Activated naive CD4-positive, alpha-beta T cell treated with anti-CD3 and anti-CD28 coated beads, Interleukin-2, amount 50 U/mL, for 72 hours (primary cell): ENCODE data around the gene RNF152. TPM values are rescaled to one million over a fixed set of nuclear protein-coding genes. Genes with fewer than 3 reads are reported as not detected.
"Not testable (repeated sequence)": the region's sequence is repeated elsewhere in the genome, so short reads cannot be mapped to it uniquely, and the experiment has no call there.

Source experiments
- ATAC-seq, 2 donors: fragments of 150-1000 bp; cut with Tn5 transposase; 2 replicates each; pipeline ENCODE4 v1.10.0; 2021; ENCODE audit warnings: mild to moderate bottlenecking in 2 of 2, moderate library complexity in 2 of 2
- DNase-seq, 2 donors: peaks; one replicate each; pipeline ENCODE4 v3.0.0; 2021 to 2022; ENCODE audit warnings: low spot score in 2 of 2
- H3K27ac Mint-ChIP-seq, 2 donors: one replicate each; pipeline ENCODE4 v1.8.0; 2022; ENCODE audit warnings: mild to moderate bottlenecking in 2 of 2, mixed read lengths in 2 of 2
- H3K36me3 Mint-ChIP-seq, 2 donors: one replicate each; pipeline ENCODE4 v1.8.0; 2022; ENCODE audit warnings: mixed read lengths in 2 of 2
- H3K9me3 Mint-ChIP-seq, 2 donors: one replicate each; pipeline ENCODE4 v1.8.0; 2022; ENCODE audit warnings: mixed read lengths in 2 of 2
- total RNA-seq, 2 donors: library from RNA; stranded (reverse); gene quantifications; one replicate each; pipeline ENCODE4 v1.2.3, GENCODE V29; 2022

Gene RNF152
- total RNA-seq, 2 donors from 2014 or later = 0.10 to 0.59 TPM

- H3K9me3 Mint-ChIP-seq = no peaks in the 10 kb centered on the region
- no peak for DNase-seq
- ATAC-seq = no peak
- H3K27ac Mint-ChIP-seq = no peak overlapping the region
- H3K36me3 Mint-ChIP-seq = no peaks in the 10 kb centered on the region
These were observed 76.8 kb downstream of the RNF152 start for GRCh38 chr18:61815885-61816470.

- ATAC-seq = no peak
- no peaks in the 10 kb centered on the region for H3K9me3 Mint-ChIP-seq
- no peak for DNase-seq
- H3K27ac Mint-ChIP-seq = no peak overlapping the region
- no peaks in the 10 kb centered on the region for H3K36me3 Mint-ChIP-seq
These were observed 84.5 kb downstream of the RNF152 start for GRCh38 chr18:61808286-61808685.

- Mint-ChIP-seq H3K9me3 (no peaks in the 10 kb centered on the region), H3K36me3 (no peaks in the 10 kb centered on the region), H3K27ac (no peak overlapping the region)
- ATAC-seq (no peak), DNase-seq (no peak)
These were observed 89.4 kb downstream of the RNF152 start for GRCh38 chr18:61803393-61803792.

GRCh38 chr18:61797696-61798590, 94.9 kb downstream of the RNF152 start:
- DNase-seq (no peak), ATAC-seq (no peak)
- Mint-ChIP-seq H3K9me3 (no peaks in the 10 kb centered on the region), H3K36me3 (no peaks in the 10 kb centered on the region), H3K27ac (no peak overlapping the region)

GRCh38 chr18:61791031-61791430, 101.8 kb downstream of the RNF152 start:
- ATAC-seq (no peak), DNase-seq (no peak)
- H3K9me3 Mint-ChIP-seq = peaks cover 7 to 16% of the 10 kb centered on the region in 2 donors
- peaks cover 0 to 6% of the 10 kb centered on the region in 2 donors for H3K36me3 Mint-ChIP-seq
- no peak overlapping the region for H3K27ac Mint-ChIP-seq

GRCh38 chr18:61787011-61787670, 105.7 kb downstream of the RNF152 start:
- not testable (repeated sequence) for DNase-seq, ATAC-seq, H3K36me3 Mint-ChIP-seq, H3K27ac Mint-ChIP-seq
- peaks cover 7 to 16% of the 10 kb centered on the region in 2 donors for H3K9me3 Mint-ChIP-seq

GRCh38 chr18:61785588-61785987, 107.2 kb downstream of the RNF152 start:
- DNase-seq (no peak), ATAC-seq (no peak)
- Mint-ChIP-seq H3K27ac (no peak overlapping the region), H3K36me3 (peaks cover 0 to 6% of the 10 kb centered on the region in 2 donors), H3K9me3 (peaks cover 7 to 16% of the 10 kb centered on the region in 2 donors)

- Mint-ChIP-seq H3K9me3 (peaks cover 7 to 16% of the 10 kb centered on the region in 2 donors), H3K27ac (no peak overlapping the region), H3K36me3 (peaks cover 0 to 6% of the 10 kb centered on the region in 2 donors)
- DNase-seq (no peak), ATAC-seq (no peak)
These were observed 108.0 kb downstream of the RNF152 start for GRCh38 chr18:61784834-61785233.

- Mint-ChIP-seq H3K9me3 (peaks cover 6 to 12% of the 10 kb centered on the region in 2 donors), H3K36me3 (peaks cover 5 to 6% of the 10 kb centered on the region in 2 donors), H3K27ac (no peak overlapping the region)
- DNase-seq (no peak), ATAC-seq (no peak)
These were observed 110.3 kb downstream of the RNF152 start for GRCh38 chr18:61782545-61782944.

- Mint-ChIP-seq H3K36me3 (peaks cover 9 to 12% of the 10 kb centered on the region in 2 donors), H3K9me3 (peaks cover 9 to 16% of the 10 kb centered on the region in 2 donors)
- not testable (repeated sequence) for H3K27ac Mint-ChIP-seq, DNase-seq, ATAC-seq
These were observed 116.6 kb downstream of the RNF152 start for GRCh38 chr18:61776201-61776600.

GRCh38 chr18:61774846-61775245, 118.0 kb downstream of the RNF152 start:
- DNase-seq (no peak), ATAC-seq (no peak)
- Mint-ChIP-seq H3K36me3 (peaks cover 9 to 12% of the 10 kb centered on the region in 2 donors), H3K27ac (no peak overlapping the region), H3K9me3 (peaks cover 12 to 16% of the 10 kb centered on the region in 2 donors)

GRCh38 chr18:61772293-61772848, 120.4 kb downstream of the RNF152 start:
- H3K36me3 Mint-ChIP-seq = peaks cover 11 to 15% of the 10 kb centered on the region in 2 donors
- DNase-seq (no peak), ATAC-seq (no peak)
- H3K9me3 Mint-ChIP-seq = peaks cover 8 to 12% of the 10 kb centered on the region in 2 donors
- H3K27ac Mint-ChIP-seq = no peak overlapping the region

GRCh38 chr18:61771861-61772260, 120.9 kb downstream of the RNF152 start:
- ATAC-seq = no peak
- Mint-ChIP-seq H3K9me3 (peaks cover 8 to 12% of the 10 kb centered on the region in 2 donors), H3K36me3 (peaks cover 11 to 15% of the 10 kb centered on the region in 2 donors), H3K27ac (no peak overlapping the region)
- DNase-seq = no peak

GRCh38 chr18:61770279-61770678, 122.5 kb downstream of the RNF152 start:
- no peak for ATAC-seq
- Mint-ChIP-seq H3K36me3 (peaks cover 4 to 6% of the 10 kb centered on the region in 2 donors), H3K9me3 (peaks cover 0 to 3% of the 10 kb centered on the region in 2 donors), H3K27ac (no peak overlapping the region)
- DNase-seq = no peak

GRCh38 chr18:61766266-61766884, 126.4 kb downstream of the RNF152 start:
- peaks cover 4 to 6% of the 10 kb centered on the region in 2 donors for H3K36me3 Mint-ChIP-seq
- no peak for ATAC-seq
- no peak for DNase-seq

GRCh38 chr18:61765097-61765496, 127.7 kb downstream of the RNF152 start:
- no peak for DNase-seq
- ATAC-seq = peak; percentile 61 to 79
- no peaks in the 10 kb centered on the region for H3K9me3 Mint-ChIP-seq

More at GRCh38 chr18:61766266-61766884, 126.4 kb downstream of the RNF152 start:
- Mint-ChIP-seq H3K27ac (no peak overlapping the region), H3K9me3 (peaks cover 0 to 3% of the 10 kb centered on the region in 2 donors)

More at GRCh38 chr18:61765097-61765496, 127.7 kb downstream of the RNF152 start:
- Mint-ChIP-seq H3K36me3 (peaks cover 4 to 6% of the 10 kb centered on the region in 2 donors), H3K27ac (no peak overlapping the region)
